Left ventricle myocardium superior (tissue), 1 donor: ENCODE measurements around the gene DGCR8. TPM values are rescaled to one million over a fixed set of nuclear protein-coding genes. Genes with fewer than 3 reads are reported as not detected.

Source experiments
- ATAC-seq: fragments of 200-7000 bp; cut with Tn5 transposase; one replicate; pipeline ENCODE4 v1.9.1; 2020; ENCODE audit warnings: mild to moderate bottlenecking, moderate library complexity
- DNase-seq: peaks from one replicate; pipeline ENCODE4 v3.0.0-alpha.2; 2020
- intact Hi-C: fragments of 100-400 bp; cut with micrococcal nuclease; formaldehyde crosslinking; loops from one replicate; pipeline ENCODE4 v1.11.0; 2022
- total RNA-seq: library from RNA; stranded (reverse); fragmentation: NEBNext Ultra II Directional; extraction: Animal tissue kit (Norgen Biotek cat#: 25700); gene quantifications from one replicate; pipeline ENCODE4 v1.2.1, GENCODE V29; 2021
- donor health status: DM: no; HTN: yes; CAD: no; lungs with severe emphysema.

The DGCR8 gene
- total RNA-seq, 1 donor from 2014 or later, result 17.7 TPM

- ATAC-seq (no peak), DNase-seq (peak; percentile 37)
- intact Hi-C loops, result no loop called here
Observed at GRCh38 chr22:20115691-20116375, 35.8 kb downstream of the DGCR8 start, which contains the start of gene RANBP1. Gene RANBP1, plus strand, starts transcription at chr22:20116104. Its CDS starts 81 bp downstream, at chr22:20116185.

- peak; percentile 2 for ATAC-seq
- peak; percentile 43 for DNase-seq
- intact Hi-C loops, result no loop called here
Observed at GRCh38 chr22:20116376-20116950, 36.4 kb downstream of the DGCR8 start.

GRCh38 chr22:20116951-20117632 is 37.1 kb downstream of the DGCR8 start, which contains the start of gene TRMT2A:
Gene TRMT2A, minus strand, starts transcription at chr22:20117226. Its CDS starts 320 bp downstream, at chr22:20116906.
- DNase-seq, result peak; percentile 99
- ATAC-seq, result peak; percentile 92
- intact Hi-C loops, result no loop called here

GRCh38 chr22:20117633-20118299 is 37.7 kb downstream of the DGCR8 start:
- intact Hi-C loops, result no loop called here
- DNase-seq, result peak; percentile 45
- ATAC-seq, result no peak

- ATAC-seq (no peak), DNase-seq (peak; percentile 18)
- intact Hi-C loops, result no loop called here
Observed at GRCh38 chr22:20118300-20119020, 38.4 kb downstream of the DGCR8 start.

- peak; percentile 21 for DNase-seq
- no peak for ATAC-seq
- intact Hi-C loops, result no loop called here
Observed at GRCh38 chr22:20121856-20122415, 41.9 kb downstream of the DGCR8 start.

GRCh38 chr22:20123366-20124082 is 43.5 kb downstream of the DGCR8 start:
- DNase-seq (no peak), ATAC-seq (no peak)
- intact Hi-C loops, result no loop called here

- ATAC-seq, result no peak
- DNase-seq, result no peak
- intact Hi-C loops, result no loop called here
Observed at GRCh38 chr22:20124083-20124787, 44.2 kb downstream of the DGCR8 start.

GRCh38 chr22:20125201-20126174 is 45.4 kb downstream of the DGCR8 start:
- ATAC-seq (no peak), DNase-seq (no peak)
- intact Hi-C loops, result no loop called here

GRCh38 chr22:20126284-20127029 is 46.4 kb downstream of the DGCR8 start:
- no peak for DNase-seq
- intact Hi-C loops, result no loop called here
- ATAC-seq, result no peak

GRCh38 chr22:20127318-20127868 is 47.4 kb downstream of the DGCR8 start:
- ATAC-seq (no peak), DNase-seq (no peak)
- intact Hi-C loops, result no loop called here

GRCh38 chr22:20127869-20128618 is 48.0 kb downstream of the DGCR8 start:
- DNase-seq (no peak), ATAC-seq (no peak)
- intact Hi-C loops, result no loop called here

GRCh38 chr22:20128619-20128901 is 48.5 kb downstream of the DGCR8 start:
- intact Hi-C loops, result no loop called here
- ATAC-seq, result no peak

GRCh38 chr22:20128902-20129746 is 49.1 kb downstream of the DGCR8 start:
- intact Hi-C loops, result no loop called here
- DNase-seq (no peak), ATAC-seq (no peak)

More at GRCh38 chr22:20128619-20128901, 48.5 kb downstream of the DGCR8 start:
- DNase-seq, result no peak
